Measurements from ENCODE around the gene SBK3.

Gene SBK3

DNA sequence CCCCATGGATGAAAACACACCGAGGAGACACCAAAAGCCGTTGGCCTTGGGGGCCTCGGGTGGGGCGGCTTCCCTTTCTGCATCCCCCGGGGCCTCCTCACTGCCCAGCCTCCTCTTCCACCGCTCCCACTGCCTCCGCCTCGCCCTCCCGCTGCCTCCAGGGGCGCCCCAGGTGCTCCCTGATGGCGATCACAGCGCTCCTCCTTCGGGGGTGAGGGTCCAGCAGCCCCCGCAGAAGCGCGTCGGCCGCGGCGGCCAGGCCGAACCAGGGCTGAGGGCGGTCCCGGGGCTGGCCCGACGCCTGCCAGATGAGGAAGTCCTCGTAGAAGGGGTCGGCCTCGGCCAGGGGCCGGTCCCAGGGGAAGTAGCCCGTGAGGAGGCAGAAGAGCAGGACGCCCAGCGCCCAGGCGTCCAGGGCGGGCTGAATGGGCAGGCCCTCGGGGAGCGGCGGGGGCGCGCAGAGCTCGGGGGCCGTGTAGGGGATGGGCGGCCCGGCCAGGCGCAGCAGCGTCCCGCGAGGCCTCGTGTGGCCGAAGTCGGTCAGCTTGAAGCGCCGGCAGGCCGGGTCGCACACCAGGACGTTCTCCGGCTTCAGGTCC lies 15.6 kb downstream of the SBK3 start:
- H3K36me3 ChIP-seq (ENCODE audit: control insufficient read depth in 2 of 2, insufficient read depth in 1 of 2, low read length in 2 of 2): no peaks in the 10 kb centered on the region
- CTCF ChIA-PET: interaction anchor here (0.9 kb wide), 1 partner anchor 103 kb away, joined by 4 read pairs; no protein-coding TSS in a partner anchor
- TF ChIP-seq ZNF302 (tag by site-specific recombination; IDR thresholded peaks at IDR 0.05; ENCODE audit: low read depth) (no peak), ZNF292 (tag by site-specific recombination; IDR thresholded peaks at IDR 0.05; ENCODE audit: borderline replicate concordance, low read depth) (no peak), KLF9 (tag by site-specific recombination; IDR thresholded peaks at IDR 0.05; ENCODE audit: low read depth) (no peak), ZNF248 (tag by site-specific recombination; IDR thresholded peaks at IDR 0.05) (no peak), AEBP2 (tag by site-specific recombination; IDR thresholded peaks at IDR 0.05; ENCODE audit: borderline replicate concordance) (no peak), ZBTB8A (tag by site-specific recombination; IDR thresholded peaks at IDR 0.05) (no peak), ZNF140 (tag by site-specific recombination; IDR thresholded peaks at IDR 0.05) (no peak), SP2 (tag by site-specific recombination; IDR thresholded peaks at IDR 0.05) (no peak), ZNF707 (tag by site-specific recombination; IDR thresholded peaks at IDR 0.05) (no peak), MYNN (tag by site-specific recombination; IDR thresholded peaks at IDR 0.05; ENCODE audit: borderline replicate concordance) (no peak), ZNF76 (tag by site-specific recombination; IDR thresholded peaks at IDR 0.05; ENCODE audit: borderline replicate concordance, low read depth) (no peak), GFI1B (tag by site-specific recombination; IDR thresholded peaks at IDR 0.05) (no peak), MZF1 (tag by site-specific recombination; IDR thresholded peaks at IDR 0.05; ENCODE audit: borderline replicate concordance) (no peak), ZFP37 (tag by site-specific recombination; IDR thresholded peaks at IDR 0.05) (no peak), ZNF311 (tag by site-specific recombination; IDR thresholded peaks at IDR 0.05; ENCODE audit: borderline replicate concordance) (no peak), ZNF521 (tag by site-specific recombination; IDR thresholded peaks at IDR 0.05) (no peak)
- TF ChIP-seq, protein P1, sequence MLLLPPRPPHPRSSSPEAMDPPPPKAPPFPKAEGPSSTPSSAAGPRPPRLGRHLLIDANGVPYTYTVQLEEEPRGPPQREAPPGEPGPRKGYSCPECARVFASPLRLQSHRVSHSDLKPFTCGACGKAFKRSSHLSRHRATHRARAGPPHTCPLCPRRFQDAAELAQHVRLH (tag by site-specific recombination; IDR thresholded peaks at IDR 0.05): no peak
- H3K4me3 ChIP-seq (ENCODE audit: low read depth, low read length): no peak overlapping the region
- POLR2A ChIA-PET: no interaction called here
- no peaks in the 10 kb centered on the region for H3K4me1 ChIP-seq (ENCODE audit: control insufficient read depth, insufficient read depth, low read length)
- H3K9me3 ChIP-seq (ENCODE audit: control insufficient read depth, insufficient read depth, low read depth, low read length): no peaks in the 10 kb centered on the region
- no peak overlapping the region for H3K27ac ChIP-seq (ENCODE audit: extremely low read depth, low read depth, low read length)

- H3K9me3 ChIP-seq (ENCODE audit: control insufficient read depth, insufficient read depth, low read depth, low read length): no peaks in the 10 kb centered on the region
- ChIA-PET CTCF (interaction anchor here (0.5 to 1.0 kb wide), 3 partner anchors 12 to 78 kb away, joined by 3 to 4 read pairs (median 3); no protein-coding TSS in a partner anchor), POLR2A (no interaction called here)
- no peaks in the 10 kb centered on the region for H3K36me3 ChIP-seq (ENCODE audit: control insufficient read depth in 2 of 2, insufficient read depth in 1 of 2, low read length in 2 of 2)
- no peaks in the 10 kb centered on the region for H3K4me1 ChIP-seq (ENCODE audit: control insufficient read depth, insufficient read depth, low read length)
- no peak overlapping the region for H3K27ac ChIP-seq (ENCODE audit: extremely low read depth, low read depth, low read length)
- no peak overlapping the region for H3K4me3 ChIP-seq (ENCODE audit: low read depth, low read length)
- TF ChIP-seq ZBTB8A (tag by site-specific recombination; IDR thresholded peaks at IDR 0.05) (no peak), FEZF1 (tag by site-specific recombination; IDR thresholded peaks at IDR 0.05) (no peak), AEBP2 (tag by site-specific recombination; IDR thresholded peaks at IDR 0.05; ENCODE audit: borderline replicate concordance) (no peak), ZNF140 (tag by site-specific recombination; IDR thresholded peaks at IDR 0.05) (no peak), ZNF214 (tag by site-specific recombination; IDR thresholded peaks at IDR 0.05; ENCODE audit: borderline replicate concordance) (no peak), SCRT1 (tag by site-specific recombination; IDR thresholded peaks at IDR 0.05; ENCODE audit: borderline replicate concordance) (no peak), ZNF571 (tag by site-specific recombination; IDR thresholded peaks at IDR 0.05) (no peak), TCF7L2 (IDR thresholded peaks at IDR 0.05; ENCODE audit: borderline replicate concordance, low read depth, low read length) (no peak), KLF10 (tag by site-specific recombination; IDR thresholded peaks at IDR 0.05) (no peak), ZNF37A (tag by site-specific recombination; IDR thresholded peaks at IDR 0.05) (no peak), ZSCAN23 (tag by site-specific recombination; IDR thresholded peaks at IDR 0.05) (no peak), ZNF423 (tag by site-specific recombination; IDR thresholded peaks at IDR 0.05) (0 out of 2 replicates have a peak, but pooled peaks have one; percentile 6), WT1 (tag by site-specific recombination; IDR thresholded peaks at IDR 0.05) (no peak)
- TF ChIP-seq, protein P2, sequence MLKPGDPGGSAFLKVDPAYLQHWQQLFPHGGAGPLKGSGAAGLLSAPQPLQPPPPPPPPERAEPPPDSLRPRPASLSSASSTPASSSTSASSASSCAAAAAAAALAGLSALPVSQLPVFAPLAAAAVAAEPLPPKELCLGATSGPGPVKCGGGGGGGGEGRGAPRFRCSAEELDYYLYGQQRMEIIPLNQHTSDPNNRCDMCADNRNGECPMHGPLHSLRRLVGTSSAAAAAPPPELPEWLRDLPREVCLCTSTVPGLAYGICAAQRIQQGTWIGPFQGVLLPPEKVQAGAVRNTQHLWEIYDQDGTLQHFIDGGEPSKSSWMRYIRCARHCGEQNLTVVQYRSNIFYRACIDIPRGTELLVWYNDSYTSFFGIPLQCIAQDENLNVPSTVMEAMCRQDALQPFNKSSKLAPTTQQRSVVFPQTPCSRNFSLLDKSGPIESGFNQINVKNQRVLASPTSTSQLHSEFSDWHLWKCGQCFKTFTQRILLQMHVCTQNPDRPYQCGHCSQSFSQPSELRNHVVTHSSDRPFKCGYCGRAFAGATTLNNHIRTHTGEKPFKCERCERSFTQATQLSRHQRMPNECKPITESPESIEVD (tag by site-specific recombination; IDR thresholded peaks at IDR 0.05): no peak
Observed at GRCh38 chr19:55528030-55528803, 17.1 kb downstream of the SBK3 start.
